GM21723 (cell line): Measurements from ENCODE around the gene PPP6R1.

Source experiments
- ATAC-seq: cut with Tn5 transposase; IDR thresholded peaks from one replicate; pipeline ENCODE4 v1.9.1; 2021; ENCODE audit warnings: mild to moderate bottlenecking, moderate library complexity; ENCODE audit not compliant: unreplicated experiment

PPP6R1 gene

DNA sequence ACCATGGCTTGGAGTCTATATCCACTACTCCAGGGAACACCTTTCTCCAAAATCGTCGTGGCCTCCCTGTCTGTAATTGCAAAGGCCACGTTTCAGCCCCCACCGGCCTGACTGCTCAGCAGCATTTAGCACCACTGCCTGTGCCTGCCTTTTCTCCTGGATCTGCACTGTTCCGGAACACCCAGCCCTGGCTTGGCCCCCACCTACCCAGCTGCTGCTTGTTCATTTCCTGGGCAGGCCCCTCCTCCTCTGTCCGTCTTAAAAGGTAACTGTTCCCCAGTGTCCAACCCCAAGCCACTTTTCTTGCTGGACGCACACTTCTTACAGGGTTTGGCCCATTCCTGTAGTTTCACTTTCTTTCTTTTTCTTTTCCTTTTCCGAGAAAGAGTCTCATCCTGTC, 70.2 kb downstream of the PPP6R1 start:
- ATAC-seq: no peak

DNA sequence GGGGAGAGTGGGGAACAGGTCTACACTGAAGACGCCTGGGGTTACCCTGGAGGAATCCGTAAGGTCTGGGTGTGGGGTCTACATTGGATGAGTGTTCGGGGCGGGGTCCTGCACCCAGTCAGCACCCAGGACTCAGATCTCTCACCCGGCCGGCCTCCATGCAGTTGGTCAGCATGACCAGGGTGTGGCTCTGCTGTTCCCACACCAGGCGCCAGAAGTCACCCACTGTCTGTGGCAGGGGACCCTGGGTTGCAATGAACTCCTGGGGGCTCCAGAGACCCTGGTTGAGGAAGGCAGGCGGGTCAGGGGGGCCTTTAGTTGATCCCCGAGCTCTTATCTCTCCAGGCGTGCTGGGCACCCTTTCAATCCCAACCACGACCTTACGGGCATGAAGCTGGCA, 72.7 kb downstream of the PPP6R1 start:
- no peak for ATAC-seq

DNA sequence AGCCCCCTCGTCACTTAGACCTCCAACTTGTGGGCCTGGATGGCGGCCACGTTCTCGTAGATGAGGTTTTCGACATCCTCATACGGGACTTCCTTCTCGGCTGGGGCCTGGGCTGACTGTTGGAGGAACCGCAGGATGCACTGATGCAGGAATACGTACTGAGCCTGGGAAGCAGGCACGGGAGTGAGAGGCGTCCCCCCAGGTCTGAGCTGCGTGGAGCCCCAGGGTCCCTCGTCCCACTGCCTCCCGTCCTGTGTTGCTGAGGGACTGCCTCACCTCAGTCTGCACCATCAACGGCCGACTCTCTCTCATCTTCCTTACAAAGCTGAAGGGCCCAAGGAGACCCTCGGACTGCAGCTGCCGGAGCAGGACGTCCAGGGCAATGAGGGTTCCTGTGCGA, 77.1 kb downstream of the PPP6R1 start:
- ATAC-seq: no peak
